ENCODE data around the gene ATP1A3. TPM values are rescaled to one million over a fixed set of nuclear protein-coding genes. Genes with fewer than 3 reads are reported as not detected.
"Not testable (repeated sequence)": the region's sequence is repeated elsewhere in the genome, so short reads cannot be mapped to it uniquely, and the experiment has no call there.

ATP1A3 gene
- total RNA-seq, 1 donor from 2014 or later, result not detected

DNA sequence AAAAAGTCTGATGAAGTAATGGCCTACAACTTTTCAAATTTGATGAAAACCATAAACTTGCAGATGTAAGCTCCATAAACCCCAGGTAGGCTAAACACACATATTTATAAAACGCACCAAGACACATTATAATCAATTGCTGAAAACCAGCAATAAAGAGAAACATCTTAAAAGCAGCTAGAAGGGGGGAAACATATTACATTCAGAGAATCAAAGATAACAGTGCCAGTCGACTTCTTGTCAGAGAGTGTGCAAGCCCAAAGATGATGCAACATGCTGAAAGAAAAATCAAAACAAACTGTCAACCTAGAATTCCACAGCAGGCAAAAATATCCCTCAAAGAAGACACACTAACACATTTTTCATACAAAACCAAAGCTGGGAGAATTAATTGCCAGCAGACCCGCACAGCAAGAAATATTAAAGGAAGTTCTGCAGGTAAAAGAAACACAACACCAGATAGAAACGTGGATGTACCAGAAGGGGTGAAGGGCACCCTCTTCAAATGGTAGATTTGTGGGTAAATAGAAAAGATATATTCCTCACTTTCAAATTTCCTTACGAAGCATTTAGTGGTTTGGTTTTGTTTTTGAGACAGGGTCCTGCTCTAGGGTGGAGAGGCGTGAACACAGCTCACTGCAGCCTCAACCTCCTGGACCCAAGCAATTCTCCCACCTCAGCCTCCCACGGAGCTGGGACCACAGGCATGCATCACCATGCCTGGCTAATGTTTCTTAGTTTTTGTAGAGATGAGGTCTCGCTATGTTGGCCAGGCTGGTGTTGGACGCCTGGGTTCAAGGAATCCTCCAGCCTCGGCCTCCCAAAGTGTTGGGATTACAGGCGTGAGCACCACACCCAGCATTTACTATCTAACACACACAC lies 16.5 kb upstream of the ATP1A3 start:
- DNase-seq (ENCODE audit: low read depth in 2 of 2), result no peak

GRCh38 chr19:42006569-42006968 lies 12.5 kb upstream of the ATP1A3 start:
- no peak for DNase-seq (ENCODE audit: low read depth in 2 of 2)

DNA sequence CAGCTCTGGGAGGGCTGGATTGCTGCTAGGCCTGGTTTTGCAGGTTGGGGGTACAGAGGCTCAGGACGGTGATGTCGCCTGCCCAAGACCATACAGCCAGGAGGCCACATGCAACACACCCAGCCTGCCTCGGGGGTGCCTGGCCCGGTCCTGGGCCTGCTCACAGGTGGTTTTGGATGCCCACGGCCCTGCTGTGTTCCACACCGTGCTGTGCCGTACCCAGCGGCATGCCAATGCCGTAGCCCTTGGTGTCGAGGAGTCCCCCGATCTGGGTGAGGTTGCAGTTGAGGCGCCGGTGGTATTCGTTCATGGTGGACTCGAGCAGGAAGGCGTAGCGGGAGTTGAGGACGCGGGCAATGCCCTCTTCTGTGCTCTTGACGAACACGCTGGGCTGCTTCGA lies 11.5 kb upstream of the ATP1A3 start:
- no peak for DNase-seq (ENCODE audit: low read depth in 2 of 2)

- no peak for DNase-seq (ENCODE audit: low read depth in 2 of 2)
These were observed 9.7 kb upstream of the ATP1A3 start for GRCh38 chr19:42003506-42004294.

- no peak for DNase-seq (ENCODE audit: low read depth in 2 of 2)
These were observed 5.8 kb upstream of the ATP1A3 start for GRCh38 chr19:41999878-42000208.

- no peak for DNase-seq (ENCODE audit: low read depth in 2 of 2)
These were observed 5.2 kb upstream of the ATP1A3 start for GRCh38 chr19:41999071-41999877.

DNA sequence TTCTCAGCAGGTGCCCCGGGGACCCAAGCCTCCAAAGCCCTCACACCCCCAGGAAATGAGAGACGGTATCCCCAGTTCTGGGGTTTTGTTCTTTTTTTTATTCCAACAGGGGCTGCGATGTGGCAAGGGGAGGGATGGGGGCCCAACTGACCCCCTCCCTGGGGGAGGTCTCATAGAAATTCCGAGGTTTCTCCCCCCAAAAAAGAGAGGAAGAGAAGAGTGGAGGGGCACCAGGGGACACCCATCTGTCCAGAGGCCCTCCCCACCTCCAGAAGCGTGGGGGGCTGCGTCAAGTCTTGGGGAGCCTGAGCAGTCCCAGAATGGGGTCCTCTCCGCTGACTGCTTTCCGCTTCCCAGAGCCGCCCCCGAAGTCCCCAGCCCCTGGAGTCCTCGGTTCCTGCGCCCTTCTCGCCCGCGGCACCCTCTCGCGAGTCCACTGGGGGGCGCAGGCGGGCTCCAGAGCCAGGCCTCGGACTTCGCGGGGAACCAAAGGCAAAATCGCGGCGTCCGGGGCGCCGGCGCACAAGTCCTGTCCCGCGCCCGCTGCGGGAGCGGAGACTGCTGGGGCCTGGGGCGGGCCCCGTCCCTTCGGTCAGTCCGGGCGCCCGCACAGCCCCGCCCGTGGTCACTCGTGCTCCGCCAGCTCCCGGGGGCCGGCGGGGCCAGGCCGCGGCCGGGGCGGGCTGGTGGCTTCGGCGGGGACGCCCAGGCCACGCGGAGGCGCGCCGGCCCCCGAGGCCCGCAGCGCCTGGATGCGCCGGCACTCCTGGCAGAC lies 4.4 kb upstream of the ATP1A3 start:
- peak; percentile 42 to 47 for DNase-seq (ENCODE audit: low read depth in 2 of 2)

DNA sequence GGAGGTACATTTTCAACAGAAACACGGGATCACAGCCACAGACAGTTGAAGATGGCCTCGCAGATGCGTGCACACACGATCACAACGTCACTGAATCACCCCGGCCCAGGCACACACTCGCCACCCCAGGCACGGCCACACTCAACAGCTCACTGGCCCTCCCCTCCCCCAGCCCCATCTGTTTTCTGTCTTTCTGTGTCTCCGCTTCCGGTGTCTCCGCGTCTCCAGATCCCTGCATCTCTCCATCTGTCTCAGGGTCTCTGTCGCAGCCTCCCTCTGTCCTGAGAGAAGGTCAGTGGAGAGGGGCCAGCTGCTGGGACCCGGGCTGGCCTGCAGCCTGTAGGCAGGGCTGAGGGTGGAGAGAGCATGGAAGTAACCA lies 3.8 kb upstream of the ATP1A3 start:
- no peak for DNase-seq (ENCODE audit: low read depth in 2 of 2)

GRCh38 chr19:41997121-41997850 lies 3.3 kb upstream of the ATP1A3 start:
- DNase-seq (ENCODE audit: low read depth in 2 of 2), result peak; percentile 38 to 41

- no peak for DNase-seq (ENCODE audit: low read depth in 2 of 2)
These were observed 2.1 kb upstream of the ATP1A3 start for GRCh38 chr19:41995959-41996797.

GRCh38 chr19:41994994-41995958 lies 1.2 kb upstream of the ATP1A3 start:
- no peak for DNase-seq (ENCODE audit: low read depth in 2 of 2)

DNA sequence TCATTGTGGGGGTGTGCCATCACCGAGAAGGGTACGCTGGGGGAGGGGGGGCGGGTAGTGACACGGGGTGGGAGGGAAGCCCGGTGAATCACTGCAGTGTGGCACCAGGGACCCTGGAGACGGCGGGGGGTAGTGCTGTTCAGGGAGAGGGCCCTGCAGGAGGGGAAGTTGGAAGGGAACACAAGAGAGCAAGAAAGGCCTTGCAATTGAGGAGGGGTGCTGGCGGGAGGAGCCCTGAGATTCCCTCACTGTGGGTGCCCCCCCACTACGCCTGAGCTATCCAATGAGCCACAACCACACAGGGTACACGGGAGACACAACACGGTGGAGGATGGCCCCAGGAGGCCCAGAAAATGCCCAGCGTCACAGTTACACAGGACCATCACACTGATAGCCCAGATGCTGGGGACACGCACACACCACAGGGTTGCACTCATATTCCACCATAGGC lies 516 bp upstream of the ATP1A3 start:
- no peak for DNase-seq (ENCODE audit: low read depth in 2 of 2)

- DNase-seq (ENCODE audit: low read depth in 2 of 2), result not testable (repeated sequence)
These were observed 2.0 kb downstream of the ATP1A3 start for GRCh38 chr19:41991925-41992569.

GRCh38 chr19:41991025-41991424 lies 3.0 kb downstream of the ATP1A3 start:
- no peak for DNase-seq (ENCODE audit: low read depth in 2 of 2)

DNA sequence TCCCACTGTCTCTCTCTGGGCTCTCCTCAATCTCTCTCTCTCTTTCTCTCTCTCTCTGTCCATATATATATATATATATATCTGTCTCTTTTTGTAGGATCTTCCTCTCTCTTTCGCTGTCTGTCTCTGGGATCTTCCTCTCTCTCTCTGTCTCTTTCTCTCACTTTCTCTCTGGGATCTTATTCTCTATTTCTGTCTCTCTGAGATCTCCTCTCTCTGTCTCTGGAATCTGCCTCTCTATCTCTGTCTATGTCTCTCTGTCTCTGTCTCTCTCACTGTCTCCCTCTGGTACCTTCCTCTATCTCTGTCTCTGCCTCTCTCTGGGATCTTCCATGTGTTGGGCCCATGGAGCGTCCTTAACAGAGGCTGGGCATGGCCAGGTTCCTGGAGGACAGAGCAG lies 3.4 kb downstream of the ATP1A3 start:
- no peak for DNase-seq (ENCODE audit: low read depth in 2 of 2)

GRCh38 chr19:41990028-41990427 lies 4.0 kb downstream of the ATP1A3 start:
- DNase-seq (ENCODE audit: low read depth in 2 of 2), result no peak

- DNase-seq (ENCODE audit: low read depth in 2 of 2), result no peak
These were observed 5.1 kb downstream of the ATP1A3 start for GRCh38 chr19:41988947-41989346.
